Osteoblast (primary cell): Measurements from ENCODE around the gene ZNF280A. TPM values are rescaled to one million over a fixed set of nuclear protein-coding genes. Genes with fewer than 3 reads are reported as not detected.
"Not testable (repeated sequence)": the region's sequence is repeated elsewhere in the genome, so short reads cannot be mapped to it uniquely, and the experiment has no call there.

Experiments
- DNase-seq: peaks from one replicate; pipeline ENCODE4 v3.0.0; 2011; ENCODE audit warnings: low spot score, mixed read lengths; ENCODE audit not compliant: insufficient read length; ENCODE audit errors: missing footprints
- H2AFZ ChIP-seq: 2 replicates; pipeline ENCODE4 v1.6.0; 2011; ENCODE audit warnings: mild to moderate bottlenecking, low read length
- H3K27ac ChIP-seq: 2 replicates; pipeline ENCODE4 v1.5.1; 2011; ENCODE audit warnings: mild to moderate bottlenecking, low read depth, low read length, moderate library complexity
- H3K27me3 ChIP-seq: 2 replicates; pipeline ENCODE4 v1.6.0; 2012; ENCODE audit warnings: mild to moderate bottlenecking, control low read depth, inconsistent platforms, low read length, moderate library complexity; ENCODE audit not compliant: insufficient read depth
- H3K36me3 ChIP-seq: 2 replicates; pipeline ENCODE4 v1.5.1; 2011; ENCODE audit warnings: mild to moderate bottlenecking, low read length, control low read depth, moderate library complexity; ENCODE audit not compliant: insufficient read depth
- H3K4me1 ChIP-seq: 2 replicates; pipeline ENCODE4 v1.5.1; 2011; ENCODE audit warnings: mild to moderate bottlenecking, low read length, control low read depth, moderate library complexity; ENCODE audit not compliant: insufficient read depth
- H3K4me2 ChIP-seq: 2 replicates; pipeline ENCODE4 v1.6.0; 2011; ENCODE audit warnings: mild to moderate bottlenecking, low read length; ENCODE audit not compliant: insufficient read depth
- H3K4me3 ChIP-seq: fragments of 200-600 bp; sonication (generic); 3 replicates; pipeline ENCODE4 v1.5.1; 2012; ENCODE audit warnings: mild to moderate bottlenecking, low read length, inconsistent platforms; ENCODE audit not compliant: insufficient read depth
- H3K79me2 ChIP-seq: 2 replicates; pipeline ENCODE4 v1.6.0; 2012; ENCODE audit warnings: mild to moderate bottlenecking, low read length, control low read depth, inconsistent platforms; ENCODE audit not compliant: insufficient read depth
- H3K9me3 ChIP-seq: 2 replicates; pipeline ENCODE4 v1.5.1; 2011; ENCODE audit warnings: low read depth, low read length, control low read depth
- H4K20me1 ChIP-seq: 2 replicates; pipeline ENCODE4 v1.6.0; 2012; ENCODE audit warnings: mild to moderate bottlenecking, low read length, control low read depth; ENCODE audit not compliant: insufficient read depth
- CTCF ChIP-seq: IDR thresholded peaks from 2 replicates; pipeline ENCODE4 v1.5.1; 2011; ENCODE audit warnings: mild to moderate bottlenecking, low read depth, low read length, moderate library complexity; ENCODE audit errors: extremely low read depth
- total RNA-seq: library from RNA; depleted of rRNA; stranded (reverse); fragments of >200 nt; gene quantifications from 2 replicates; pipeline ENCODE4 v1.2.3, GENCODE V29; 2012

The ZNF280A gene
- total RNA-seq, 1 donor = not detected

GRCh38 chr22:22516992-22517391 lies 3.1 kb downstream of the ZNF280A start:
- no peak overlapping the region for H3K4me2 ChIP-seq

GRCh38 chr22:22515890-22516289 lies 4.2 kb downstream of the ZNF280A start:
- Histone ChIP-seq H3K36me3 (no peaks in the 10 kb centered on the region), H3K4me3 (no peak overlapping the region), H3K4me2 (no peak overlapping the region), H3K79me2 (no peaks in the 10 kb centered on the region), H3K4me1 (no peaks in the 10 kb centered on the region), H3K9me3 (no peaks in the 10 kb centered on the region), H3K27ac (no peak overlapping the region), H2AFZ (no peak overlapping the region), H3K27me3 (peaks cover 11% of the 10 kb centered on the region), H4K20me1 (no peaks in the 10 kb centered on the region)
- no peak for TF ChIP-seq CTCF
- DNase-seq = peak; percentile 18

More at GRCh38 chr22:22516992-22517391, 3.1 kb downstream of the ZNF280A start:
- Histone ChIP-seq H3K27me3 (peaks cover 9% of the 10 kb centered on the region), H3K27ac (no peak overlapping the region), H3K4me1 (no peaks in the 10 kb centered on the region), H4K20me1 (no peaks in the 10 kb centered on the region), H3K79me2 (no peaks in the 10 kb centered on the region), H3K9me3 (no peaks in the 10 kb centered on the region), H2AFZ (no peak overlapping the region), H3K4me3 (no peak overlapping the region), H3K36me3 (no peaks in the 10 kb centered on the region)
- no peak for DNase-seq
- no peak for TF ChIP-seq CTCF

- H3K4me2 ChIP-seq, H3K4me3 ChIP-seq, H4K20me1 ChIP-seq, H2AFZ ChIP-seq, H3K9me3 ChIP-seq, DNase-seq, H3K27ac ChIP-seq, H3K36me3 ChIP-seq, H3K4me1 ChIP-seq, H3K79me2 ChIP-seq: not testable (repeated sequence)
- peaks cover 11% of the 10 kb centered on the region for H3K27me3 ChIP-seq
Measured at GRCh38 chr22:22514431-22514830, 5.6 kb downstream of the ZNF280A start.

GRCh38 chr22:22513619-22514018 lies 6.5 kb downstream of the ZNF280A start:
- H3K36me3 ChIP-seq = no peaks in the 10 kb centered on the region
- no peak overlapping the region for H3K4me3 ChIP-seq
- no peak overlapping the region for H2AFZ ChIP-seq
- no peak overlapping the region for H3K27ac ChIP-seq
- no peak overlapping the region for H3K4me2 ChIP-seq
- H3K4me1 ChIP-seq = no peaks in the 10 kb centered on the region
- no peaks in the 10 kb centered on the region for H4K20me1 ChIP-seq
- no peak for TF ChIP-seq CTCF
- H3K27me3 ChIP-seq = peaks cover 11% of the 10 kb centered on the region
- DNase-seq = no peak
- H3K79me2 ChIP-seq = no peaks in the 10 kb centered on the region
- H3K9me3 ChIP-seq = no peaks in the 10 kb centered on the region
